Stimulated activated CD4-positive, alpha-beta T cell treated with anti-CD3 and anti-CD28 coated beads, Interleukin-15, amount 100 ng/mL, for 48 hours (primary cell): ENCODE data around the gene LRRC74A.
A peak's percentile ranks its signal among the peaks of the same experiment; 100 is the strongest.

Experiments
- DNase-seq, 2 donors: peaks; one replicate each; pipeline ENCODE4 v3.0.0-alpha.2; 2020; ENCODE audit warnings: low read depth in 2 of 2

The LRRC74A gene

DNA sequence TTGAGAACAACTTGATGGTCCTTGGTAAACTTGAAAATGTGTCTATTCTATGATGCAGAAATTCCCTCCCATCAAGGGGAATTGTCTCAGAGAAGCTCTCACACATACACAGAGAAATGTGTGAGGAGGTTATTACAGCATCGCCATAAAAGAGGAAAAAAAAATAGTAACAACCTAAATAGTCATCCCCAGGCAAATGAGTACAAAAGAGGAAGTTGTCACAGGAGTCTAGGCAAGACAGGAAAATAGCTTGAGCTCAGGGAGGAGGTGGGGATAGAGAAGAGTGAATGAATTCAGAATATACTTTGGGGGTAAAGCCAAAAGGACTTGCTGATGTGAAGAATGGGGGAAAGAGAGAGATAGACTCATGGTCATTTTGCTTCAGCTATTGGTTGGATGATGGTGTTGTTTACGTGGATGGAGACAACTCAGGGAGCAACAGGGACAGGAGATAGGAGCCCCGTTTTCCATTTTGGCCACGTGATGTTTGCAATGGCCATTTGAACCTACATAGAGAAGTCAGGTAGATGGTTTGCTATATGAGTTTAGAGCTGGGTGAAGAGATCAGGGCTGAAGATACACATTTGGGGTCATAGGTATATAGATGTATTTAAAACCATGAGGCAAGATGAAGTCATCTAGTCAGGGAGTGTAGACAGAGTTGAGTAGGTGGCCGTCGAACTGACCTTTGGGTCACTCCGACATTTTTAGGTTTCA, 20.3 kb downstream of the LRRC74A start:
- no peak for DNase-seq

DNA sequence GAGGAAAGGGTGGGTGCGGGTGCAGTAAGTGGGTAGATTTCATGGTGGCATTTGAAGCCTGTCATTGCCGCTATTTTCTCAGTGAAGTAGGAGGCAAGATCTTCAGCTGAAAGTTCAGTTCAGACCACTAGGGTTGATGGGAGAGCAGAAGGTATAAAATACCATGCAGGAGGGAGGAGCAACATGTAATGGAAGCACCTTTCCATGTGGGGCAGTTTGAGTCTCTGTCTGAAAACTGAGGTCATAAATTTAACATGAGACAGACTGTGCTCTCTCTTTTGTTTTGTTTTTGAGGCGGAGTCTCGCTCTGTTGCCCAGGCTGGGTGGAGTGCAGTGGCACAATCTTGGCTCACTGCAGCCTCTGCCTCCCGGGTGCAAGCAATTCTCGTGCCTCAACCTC, 22.7 kb downstream of the LRRC74A start:
- no peak for DNase-seq

DNA sequence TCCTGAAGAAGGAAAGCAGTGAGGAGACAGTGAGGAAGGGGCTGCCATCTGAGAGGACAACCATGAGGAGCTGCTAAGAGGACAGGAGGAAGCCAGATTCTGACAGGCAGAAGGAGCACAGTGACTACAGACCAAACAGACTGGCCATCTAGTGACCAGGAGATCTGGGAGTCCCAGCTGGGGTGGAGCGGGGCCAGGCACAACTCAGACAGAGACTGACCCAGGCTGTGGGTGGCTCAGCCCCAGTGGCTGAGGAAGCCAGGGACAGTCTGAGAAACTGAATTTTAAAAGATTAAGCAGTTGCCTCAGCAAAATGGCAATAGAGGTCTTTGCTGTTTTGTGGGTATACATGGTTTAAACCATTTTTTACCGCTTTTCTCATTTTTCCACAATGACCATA, 28.9 kb downstream of the LRRC74A start:
- no peak for DNase-seq

DNA sequence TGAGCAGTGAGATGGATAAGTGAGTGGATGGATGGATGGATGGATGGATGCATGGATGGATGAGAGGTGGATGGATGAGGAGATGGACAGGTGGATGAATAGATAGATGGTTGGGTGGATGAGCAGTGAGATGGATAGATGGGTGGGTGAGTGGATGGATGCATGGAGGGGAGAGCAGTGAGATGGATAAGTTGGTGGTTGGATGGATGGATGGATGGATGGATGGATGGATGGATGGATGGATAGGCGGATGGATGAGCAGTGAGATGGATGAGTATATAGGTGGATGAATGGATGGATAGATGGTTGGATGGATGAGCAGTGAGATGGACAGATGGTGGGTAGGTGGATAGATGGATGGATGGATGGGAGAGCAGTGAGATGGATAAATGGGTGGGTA, 30.6 kb downstream of the LRRC74A start:
- DNase-seq: no peak

DNA sequence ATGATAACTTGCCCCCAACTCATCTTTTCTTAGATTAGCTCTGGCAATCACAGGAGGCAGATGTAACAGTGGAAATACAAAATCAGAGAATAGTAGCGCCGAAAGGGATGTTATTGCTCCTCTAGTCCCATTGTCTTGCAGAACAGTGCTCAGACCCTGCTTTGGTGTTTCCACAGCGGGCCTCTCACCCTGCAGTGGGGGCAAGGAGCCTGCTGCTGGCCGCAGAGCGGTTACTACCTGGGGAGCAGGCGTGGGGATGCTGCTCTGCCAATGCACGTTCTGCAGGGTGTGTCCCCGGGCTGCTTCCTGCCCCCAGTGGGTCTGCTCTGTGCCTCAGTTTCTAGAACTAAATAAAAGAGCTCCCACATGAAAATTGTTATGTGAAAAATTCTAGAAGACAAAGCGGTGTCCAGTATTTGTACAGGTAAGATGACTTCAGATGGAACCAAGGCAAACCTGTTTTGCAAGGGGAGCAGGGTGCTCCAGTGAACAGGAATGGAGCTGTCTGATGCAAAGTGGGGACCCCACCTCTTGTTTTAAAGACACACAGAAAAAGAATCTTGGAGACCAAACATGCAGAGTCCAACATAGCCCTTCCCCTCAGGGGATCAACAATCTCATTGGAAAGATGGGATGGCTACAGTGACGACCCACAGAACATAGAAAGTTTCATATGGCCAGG, 35.5 kb downstream of the LRRC74A start:
- no peak for DNase-seq

DNA sequence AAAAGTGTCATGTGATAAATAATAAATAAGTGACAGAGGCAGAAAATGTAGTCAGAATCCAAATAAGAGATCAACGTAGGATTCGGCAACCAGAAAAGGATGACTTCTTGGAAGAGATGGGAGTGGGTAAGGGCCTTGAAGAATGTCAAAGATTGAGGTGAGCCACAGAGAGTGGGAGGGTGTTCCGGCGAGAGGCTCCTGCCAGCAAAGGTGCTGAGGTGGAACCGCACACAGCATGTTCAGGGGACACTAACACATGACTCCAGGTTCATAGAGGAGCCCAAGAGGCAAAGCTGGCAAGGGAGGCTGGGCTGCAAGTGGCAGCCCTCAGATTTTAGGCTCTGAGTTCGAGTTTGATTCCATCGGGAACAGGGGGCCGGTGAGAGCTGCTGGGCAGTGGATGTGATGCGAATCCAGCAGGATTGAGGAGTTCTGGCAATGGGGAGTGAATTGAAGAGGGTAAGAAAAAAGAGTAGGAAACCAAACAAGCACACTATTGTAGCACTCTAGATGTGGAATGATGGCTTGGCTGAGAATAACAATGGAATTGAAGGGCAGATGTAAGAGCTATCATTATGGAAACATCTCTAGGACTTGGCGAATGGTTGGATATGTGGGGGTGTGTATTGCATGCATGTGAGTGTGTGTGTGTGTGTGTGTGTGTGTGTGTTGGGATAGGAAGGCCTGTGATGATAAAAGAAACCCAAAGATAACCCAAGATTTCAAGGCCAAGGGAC, 36.5 kb downstream of the LRRC74A start:
- no peak for DNase-seq

DNA sequence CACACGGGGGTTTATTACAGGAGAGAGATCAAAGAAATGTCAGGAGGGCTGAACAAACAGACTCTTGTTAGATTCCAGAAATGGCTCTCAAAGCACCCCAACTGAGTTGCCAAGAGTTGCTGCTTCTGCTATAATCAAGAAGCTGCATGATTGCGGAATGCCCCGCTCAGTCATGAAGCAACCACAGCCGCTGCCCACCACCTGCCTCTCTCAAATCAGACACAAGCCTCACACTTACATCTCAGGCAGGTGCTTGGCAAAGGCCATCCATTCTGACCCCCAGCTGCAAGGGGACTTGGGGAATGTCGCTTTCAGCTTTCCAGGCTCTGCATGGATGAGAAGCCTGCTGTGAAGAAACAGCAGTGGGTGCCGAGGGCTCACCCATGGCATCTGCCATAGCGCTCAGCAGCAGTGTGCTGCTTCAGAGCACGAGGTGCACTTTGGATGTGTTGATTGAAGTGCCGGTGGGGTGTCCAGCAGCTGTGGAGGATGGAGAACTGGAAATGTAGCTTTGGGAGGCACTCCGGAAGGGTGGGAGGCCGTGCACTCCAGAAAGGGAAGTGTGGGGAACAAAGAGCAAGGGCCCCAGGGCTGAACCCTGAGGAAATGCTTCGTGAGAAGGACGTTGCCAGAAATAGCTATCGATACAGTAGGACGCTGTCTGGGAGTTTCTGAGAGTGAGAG, 37.7 kb downstream of the LRRC74A start:
- DNase-seq: no peak

DNA sequence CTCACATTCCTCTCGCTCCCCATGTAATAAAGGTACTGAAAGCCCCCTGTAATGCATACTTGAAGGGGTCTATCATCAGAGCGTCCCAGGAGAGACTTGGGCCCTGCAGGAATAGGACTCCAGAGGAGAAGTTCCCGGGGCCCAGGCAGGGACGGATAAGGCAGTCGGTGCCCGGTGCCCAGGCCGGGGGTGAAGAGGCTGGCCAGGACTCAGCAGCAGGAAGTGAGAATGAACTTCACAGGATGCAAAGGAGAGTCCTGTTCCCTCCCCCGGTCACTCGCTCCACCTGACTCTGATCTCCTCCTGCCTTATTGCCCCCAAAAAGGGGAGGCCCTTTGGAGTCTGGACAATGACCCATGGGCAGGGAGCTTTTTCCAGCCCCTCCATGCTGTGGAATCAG, 40.2 kb downstream of the LRRC74A start:
- no peak for DNase-seq

DNA sequence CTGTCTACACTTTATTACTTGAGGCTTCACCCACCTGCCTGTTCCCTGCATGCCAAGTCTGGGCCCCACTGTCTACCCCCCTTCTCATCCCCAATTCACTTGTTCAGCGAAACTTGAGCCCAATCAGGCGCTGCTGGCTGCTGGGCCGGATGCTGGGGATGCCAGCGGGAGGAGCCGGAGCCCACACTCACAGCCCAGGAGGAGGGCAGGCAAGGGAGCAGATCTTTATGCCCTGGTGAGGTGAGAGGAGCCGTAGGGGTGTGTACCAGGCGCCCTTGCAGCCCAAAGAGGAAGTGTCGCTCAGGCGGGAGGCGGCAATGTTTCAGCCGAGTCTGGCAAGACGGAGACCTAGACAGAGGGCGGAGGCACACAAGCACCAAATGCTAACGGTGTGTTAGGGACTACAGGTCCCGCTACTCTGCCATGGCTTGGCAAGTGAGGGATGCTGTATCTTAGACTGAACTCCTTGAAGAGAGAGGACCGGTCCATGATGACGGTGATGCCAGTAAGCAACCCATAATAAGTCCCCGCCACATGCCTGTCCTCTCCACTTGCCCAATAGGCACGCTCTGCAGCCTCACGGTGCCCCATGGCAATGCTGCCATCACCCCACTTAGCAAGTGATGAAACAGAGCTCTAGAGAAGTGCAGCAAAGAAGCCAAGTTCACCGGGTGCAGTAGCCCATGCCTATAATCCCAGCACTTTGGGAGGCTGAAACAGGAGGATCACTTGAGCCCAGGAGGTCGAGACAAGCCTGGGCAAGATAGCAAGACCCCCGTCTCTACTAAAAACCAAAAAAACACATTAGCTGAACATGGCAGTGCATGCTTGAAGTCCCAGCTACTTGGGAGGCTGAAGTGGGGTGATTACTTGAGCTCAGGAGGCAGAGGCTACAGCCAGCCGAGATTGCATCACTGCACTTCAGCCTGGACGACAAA, 41.6 kb downstream of the LRRC74A start:
- DNase-seq: no peak

DNA sequence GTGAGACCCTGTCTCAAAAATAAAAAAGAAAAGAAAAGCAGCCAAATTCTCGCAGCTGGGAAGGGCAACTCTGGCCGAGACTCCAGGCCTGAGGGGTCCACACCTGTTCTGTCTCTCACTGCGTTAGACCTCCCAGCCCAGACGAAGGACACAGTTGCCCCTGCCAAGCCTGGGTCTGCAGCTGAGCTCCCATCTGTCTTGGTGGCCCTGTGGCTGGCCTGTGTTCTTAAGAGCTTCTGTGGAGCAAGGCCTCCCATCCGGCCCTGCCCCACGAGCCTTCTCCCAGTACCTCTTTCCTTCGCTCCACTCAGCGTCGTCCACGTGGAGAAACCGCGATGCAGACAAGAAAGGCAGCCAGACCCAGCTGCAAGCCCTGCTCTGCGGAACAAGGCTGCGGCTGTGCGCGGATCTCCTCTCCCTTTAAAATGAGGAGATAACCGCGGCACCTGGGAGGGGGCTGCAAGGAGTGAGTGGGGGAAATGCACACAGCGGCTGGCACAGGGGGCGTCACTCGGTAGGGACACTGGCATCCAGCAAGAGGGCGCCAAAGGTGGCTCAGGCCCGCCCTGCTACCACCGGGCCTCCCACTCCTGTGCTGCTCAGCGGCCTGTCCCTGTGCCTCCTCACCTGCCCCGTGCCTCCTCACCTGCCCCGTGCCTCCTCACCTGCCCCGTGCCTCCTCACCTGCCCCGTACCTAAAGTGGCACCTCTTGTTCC, 42.4 kb downstream of the LRRC74A start:
- DNase-seq: no peak

DNA sequence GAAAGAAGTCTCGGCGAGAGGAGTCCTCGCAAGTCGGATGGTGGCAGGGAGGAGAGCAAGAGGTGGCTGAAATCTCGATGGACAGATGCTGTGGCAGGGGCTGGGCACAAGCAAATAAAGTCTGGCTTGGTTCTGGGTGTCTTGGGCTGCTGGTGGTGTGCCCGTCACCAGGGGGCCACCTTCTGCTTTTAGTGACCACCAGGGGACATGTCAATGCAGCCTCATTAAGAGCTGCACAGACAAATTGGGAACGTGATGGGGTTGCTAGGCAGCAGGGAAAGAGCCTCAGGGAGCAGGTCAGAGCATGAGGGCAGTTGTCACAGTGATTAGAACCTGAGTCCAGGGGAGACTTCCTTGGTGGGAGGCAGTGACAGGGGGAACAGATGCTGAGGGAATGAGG, 44.0 kb downstream of the LRRC74A start:
- DNase-seq: no peak

DNA sequence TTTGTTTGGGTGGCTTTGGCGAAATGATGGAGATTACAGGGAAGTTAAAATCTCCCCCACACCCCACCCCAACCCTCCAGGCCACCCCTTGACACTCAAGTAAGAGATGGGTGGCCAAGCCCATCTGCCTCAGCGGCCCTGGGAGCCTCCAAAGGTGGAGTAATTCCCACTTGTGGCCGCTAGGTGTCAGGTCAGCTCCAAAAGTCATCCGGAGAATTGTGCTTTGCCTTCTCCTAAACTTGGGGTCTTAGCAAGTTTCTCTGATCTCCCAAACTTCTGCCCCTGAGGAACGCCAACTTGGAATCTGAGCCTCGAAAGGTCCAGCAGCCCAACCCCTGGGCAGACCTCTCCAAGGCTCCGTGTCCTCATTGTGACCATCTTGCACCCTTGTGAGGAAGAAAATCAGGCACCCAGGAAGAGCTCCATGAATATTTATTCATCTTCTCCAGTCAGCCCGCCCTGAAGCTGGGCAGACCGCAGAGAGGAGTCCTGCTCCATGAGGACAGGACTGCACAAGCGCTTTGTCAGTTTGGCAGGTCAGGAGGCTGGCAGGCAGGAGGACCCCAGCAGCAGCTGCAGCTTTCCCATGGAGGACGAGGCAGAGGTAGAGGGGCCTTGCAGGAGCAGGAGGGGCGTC, 46.7 kb downstream of the LRRC74A start:
- DNase-seq: peak; percentile 32 to 53

DNA sequence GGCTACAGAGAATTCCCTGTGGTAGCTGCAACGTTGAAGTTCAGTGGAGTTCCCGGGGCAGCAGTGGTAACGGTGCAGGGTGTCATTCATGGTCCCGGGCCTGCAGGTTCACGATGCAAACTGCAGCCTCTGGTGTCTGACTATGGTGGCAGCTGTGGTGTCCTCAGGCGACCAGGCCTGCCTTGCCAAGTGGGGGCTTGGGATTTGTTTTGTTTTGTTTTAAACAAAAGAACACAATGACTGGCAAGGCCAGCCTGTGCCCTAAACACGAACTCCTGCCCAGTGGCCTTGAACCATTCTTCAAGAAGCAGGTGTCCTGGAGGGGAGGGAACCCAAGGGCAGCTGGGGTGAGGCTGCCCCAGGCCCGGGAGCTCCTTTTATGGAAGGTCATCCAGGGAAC, 48.5 kb downstream of the LRRC74A start:
- DNase-seq: no peak

DNA sequence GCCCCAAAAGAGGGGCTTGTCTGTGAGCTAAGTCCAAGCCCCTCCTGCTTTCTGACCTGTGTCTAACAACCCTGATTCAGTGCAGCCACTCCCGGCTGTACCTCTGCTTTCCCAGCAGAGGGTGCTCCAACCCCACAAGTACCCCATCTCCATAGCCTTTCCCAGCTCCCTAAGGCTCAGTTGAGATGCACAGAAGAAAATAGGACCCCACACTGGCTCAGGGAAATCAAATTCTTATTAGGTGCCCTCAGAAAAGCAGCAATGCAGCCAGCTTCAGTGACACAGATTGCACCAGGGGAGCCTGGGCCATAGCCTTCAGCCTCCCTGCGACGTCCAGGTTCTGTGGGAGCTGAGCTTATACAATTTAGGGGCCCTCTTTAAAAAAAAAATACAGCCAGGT, 49.9 kb downstream of the LRRC74A start:
- no peak for DNase-seq

DNA sequence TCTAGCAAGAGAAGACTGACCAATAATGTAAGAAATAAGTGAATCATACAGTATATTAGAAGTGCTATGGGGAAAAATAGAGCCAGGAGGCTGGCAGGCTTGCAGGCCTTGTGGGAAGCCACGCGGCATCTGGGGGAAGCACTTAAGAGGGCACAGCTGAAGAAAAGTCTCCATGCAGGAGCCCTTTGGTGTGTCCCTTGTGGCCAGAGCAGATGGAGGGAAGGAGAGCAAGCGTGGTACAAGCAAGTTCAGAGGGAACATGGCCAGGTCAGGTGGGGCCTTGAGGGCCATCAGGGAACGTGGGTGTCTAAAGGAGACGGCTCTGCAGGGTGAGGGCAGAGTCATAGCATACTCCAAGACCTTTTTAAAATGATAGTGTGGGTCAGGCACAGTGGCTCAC, 51.7 kb downstream of the LRRC74A start:
- DNase-seq: no peak

DNA sequence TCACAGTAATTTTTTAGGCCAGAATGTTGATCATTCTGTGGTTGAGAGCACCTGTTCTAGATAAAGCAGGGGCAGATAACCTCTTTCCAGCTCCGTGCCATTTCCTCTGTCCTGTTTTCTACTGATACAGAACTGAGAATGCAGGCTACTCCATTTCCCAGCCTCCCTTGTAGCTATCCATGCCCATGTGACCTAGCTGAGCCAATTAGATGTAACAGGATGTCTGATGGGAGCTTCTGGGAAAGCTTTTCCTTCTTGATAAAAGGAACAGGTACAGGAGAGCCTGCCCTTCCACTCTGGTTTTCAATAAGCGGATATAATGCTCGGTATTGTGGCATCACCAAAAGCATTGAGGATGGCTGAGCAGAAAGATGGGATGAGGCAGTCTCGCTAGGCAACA, 54.2 kb downstream of the LRRC74A start:
- DNase-seq: no peak

DNA sequence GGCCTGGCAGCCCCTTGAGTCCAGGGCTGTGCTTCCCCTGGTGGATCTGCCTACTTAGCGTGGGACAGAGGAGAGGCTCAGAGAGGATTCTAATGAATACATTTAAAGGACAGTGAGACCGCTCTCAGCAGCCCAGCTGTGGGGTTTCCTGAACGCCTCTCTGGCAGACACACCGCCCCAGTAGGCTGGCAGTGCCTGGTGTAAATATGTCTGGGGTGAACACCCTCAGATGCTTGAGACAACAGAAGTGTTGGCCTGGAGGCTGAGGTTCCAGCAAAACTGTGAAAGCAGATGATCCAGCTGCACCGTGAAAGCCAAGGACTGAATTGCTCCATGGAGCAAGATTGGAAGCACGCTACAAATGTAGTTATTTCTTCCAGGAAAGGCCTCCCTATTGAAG, 55.1 kb downstream of the LRRC74A start:
- DNase-seq: no peak

DNA sequence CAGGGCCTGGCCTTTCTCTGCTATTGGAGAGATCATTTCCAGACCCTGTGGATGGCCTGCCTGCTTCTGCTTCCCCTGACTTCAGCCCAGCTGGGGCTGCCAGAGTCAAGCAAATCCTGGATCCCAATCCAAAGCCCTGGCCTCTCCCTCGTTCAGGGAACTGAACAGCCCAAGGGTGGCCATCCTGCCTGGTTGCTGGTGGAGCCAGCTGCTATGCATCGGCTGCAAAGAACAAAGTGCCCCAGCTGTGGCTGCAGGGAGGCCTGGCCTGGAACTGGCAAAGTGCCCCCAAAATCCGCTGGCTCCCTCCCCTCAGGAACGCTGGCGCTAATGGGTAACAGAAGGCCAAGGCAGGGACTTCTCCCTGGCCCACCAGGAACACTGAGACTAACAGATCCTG, 56.4 kb downstream of the LRRC74A start:
- no peak for DNase-seq

DNA sequence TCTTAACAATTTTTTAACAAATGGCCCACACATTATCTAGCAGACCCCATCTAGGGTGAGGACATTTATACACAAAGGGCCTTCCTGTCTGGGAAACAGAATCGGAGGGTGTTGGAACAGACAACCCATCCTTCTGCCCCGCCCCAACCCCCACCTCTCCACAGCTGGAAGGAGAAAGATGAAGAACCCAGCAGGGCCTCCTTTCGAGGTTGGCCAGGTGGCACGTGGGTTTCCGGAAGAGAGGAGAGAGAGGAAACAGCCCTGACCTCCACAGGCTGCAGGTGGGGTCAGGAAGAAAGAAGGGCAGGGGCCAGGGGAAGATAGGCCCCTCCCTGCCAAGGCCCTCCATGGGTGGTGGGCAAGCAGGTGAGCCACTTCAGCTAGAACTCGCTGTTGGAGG, 57.2 kb downstream of the LRRC74A start:
- DNase-seq: no peak

DNA sequence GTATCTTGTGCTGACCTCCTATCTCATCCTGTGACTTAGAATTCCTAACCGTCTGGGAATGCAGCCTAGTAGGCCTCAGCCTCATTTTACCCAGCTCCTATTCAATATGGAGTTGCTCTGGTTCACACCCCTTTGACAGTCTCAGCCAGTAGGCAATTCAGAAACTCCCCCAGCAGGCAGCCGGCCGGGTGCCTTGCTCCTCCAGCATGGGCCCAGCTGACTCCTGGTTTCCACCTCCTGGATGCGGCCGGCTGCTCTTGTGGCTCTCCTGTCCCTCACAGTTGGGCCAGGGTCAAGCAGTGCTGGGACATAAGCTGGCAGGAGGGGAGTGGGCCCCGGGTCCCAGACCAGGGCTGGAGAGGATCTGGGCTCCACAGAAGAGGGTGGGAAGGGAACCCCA, 58.2 kb downstream of the LRRC74A start:
- DNase-seq: no peak
